Measurements from ENCODE around the gene SUCLG2. TPM values are rescaled to one million over a fixed set of nuclear protein-coding genes. Genes with fewer than 3 reads are reported as not detected.

Gene SUCLG2
- total RNA-seq, 1 donor: 1.3 TPM

GRCh38 chr3:67518236-67518635, 136.2 kb downstream of the SUCLG2 start:
- DNase-seq (ENCODE audit: low read depth in 2 of 3, low spot score in 2 of 3): no peak

- DNase-seq (ENCODE audit: low read depth in 2 of 3, low spot score in 2 of 3): no peak
These were observed 136.6 kb downstream of the SUCLG2 start for GRCh38 chr3:67517781-67518180.

- DNase-seq (ENCODE audit: low read depth in 2 of 3, low spot score in 2 of 3): no peak
These were observed 137.9 kb downstream of the SUCLG2 start for GRCh38 chr3:67516496-67516895.

- DNase-seq (ENCODE audit: low read depth in 2 of 3, low spot score in 2 of 3): no peak
These were observed 138.6 kb downstream of the SUCLG2 start for GRCh38 chr3:67515778-67516177.

- DNase-seq (ENCODE audit: low read depth in 2 of 3, low spot score in 2 of 3): no peak
These were observed 144.8 kb downstream of the SUCLG2 start for GRCh38 chr3:67509471-67510075.

GRCh38 chr3:67507584-67507983, 146.8 kb downstream of the SUCLG2 start:
- DNase-seq (ENCODE audit: low read depth in 2 of 3, low spot score in 2 of 3): no peak

GRCh38 chr3:67500709-67501108, 153.7 kb downstream of the SUCLG2 start:
- no peak for DNase-seq (ENCODE audit: low read depth in 2 of 3, low spot score in 2 of 3)

GRCh38 chr3:67497746-67498145, 156.7 kb downstream of the SUCLG2 start:
- DNase-seq (ENCODE audit: low read depth in 2 of 3, low spot score in 2 of 3): no peak

- DNase-seq (ENCODE audit: low read depth in 2 of 3, low spot score in 2 of 3): no peak
These were observed 158.7 kb downstream of the SUCLG2 start for GRCh38 chr3:67495751-67496150.

- DNase-seq (ENCODE audit: low read depth in 2 of 3, low spot score in 2 of 3): no peak
These were observed 160.6 kb downstream of the SUCLG2 start for GRCh38 chr3:67493808-67494207.

- DNase-seq (ENCODE audit: low read depth in 2 of 3, low spot score in 2 of 3): no peak
These were observed 163.8 kb downstream of the SUCLG2 start for GRCh38 chr3:67490658-67491057.

- no peak for DNase-seq (ENCODE audit: low read depth in 2 of 3, low spot score in 2 of 3)
These were observed 164.6 kb downstream of the SUCLG2 start for GRCh38 chr3:67489816-67490215.

- no peak for DNase-seq (ENCODE audit: low read depth in 2 of 3, low spot score in 2 of 3)
These were observed 166.8 kb downstream of the SUCLG2 start for GRCh38 chr3:67487564-67488114.

- no peak for DNase-seq (ENCODE audit: low read depth in 2 of 3, low spot score in 2 of 3)
These were observed 167.5 kb downstream of the SUCLG2 start for GRCh38 chr3:67486883-67487282.

GRCh38 chr3:67484085-67484484, 170.3 kb downstream of the SUCLG2 start:
- DNase-seq (ENCODE audit: low read depth in 2 of 3, low spot score in 2 of 3): no peak

GRCh38 chr3:67481126-67481525, 173.3 kb downstream of the SUCLG2 start:
- DNase-seq (ENCODE audit: low read depth in 2 of 3, low spot score in 2 of 3): no peak

- no peak for DNase-seq (ENCODE audit: low read depth in 2 of 3, low spot score in 2 of 3)
These were observed 176.0 kb downstream of the SUCLG2 start for GRCh38 chr3:67478423-67478822.

GRCh38 chr3:67474311-67474710, 180.1 kb downstream of the SUCLG2 start:
- no peak for DNase-seq (ENCODE audit: low read depth in 2 of 3, low spot score in 2 of 3)

- DNase-seq (ENCODE audit: low read depth in 2 of 3, low spot score in 2 of 3): no peak
These were observed 181.7 kb downstream of the SUCLG2 start for GRCh38 chr3:67472674-67473201.

- no peak for DNase-seq (ENCODE audit: low read depth in 2 of 3, low spot score in 2 of 3)
These were observed 184.2 kb downstream of the SUCLG2 start for GRCh38 chr3:67470207-67470606.

GRCh38 chr3:67468511-67468910, 185.9 kb downstream of the SUCLG2 start:
- no peak for DNase-seq (ENCODE audit: low read depth in 2 of 3, low spot score in 2 of 3)

GRCh38 chr3:67463656-67464055, 190.8 kb downstream of the SUCLG2 start:
- no peak for DNase-seq (ENCODE audit: low read depth in 2 of 3, low spot score in 2 of 3)

- no peak for DNase-seq (ENCODE audit: low read depth in 2 of 3, low spot score in 2 of 3)
These were observed 192.2 kb downstream of the SUCLG2 start for GRCh38 chr3:67462187-67462586.
